Upper lobe of left lung (tissue), 4 donors: ENCODE data around the gene PTDSS2.

Experiments used
- POLR2A ChIP-seq, 4 donors: fragments of 450-650 bp; IDR thresholded peaks; one replicate each; pipeline ENCODE4 v1.5.1; 2016 to 2017; ENCODE audit warnings: antibody characterized with exemption in 4 of 4, mild to moderate bottlenecking in 2 of 4
- POLR2AphosphoS5 ChIP-seq, 2 donors: sonication (generic); formaldehyde crosslinking; IDR thresholded peaks; one replicate each; pipeline ENCODE4 v1.5.1; 2017; ENCODE audit warnings: antibody characterized with exemption in 2 of 2
- TF ChIP-seq, protein P1 (sequence below), 6 experiments: fragments of 450-650 bp in 4 of 6; fragments of 200-600 bp in 2 of 6; sonication (generic) in 2 of 6; IDR thresholded peaks; one replicate each; pipeline ENCODE4 v1.5.1; 2016 to 2019; ENCODE audit warnings: antibody characterized with exemption in 6 of 6

DNA sequence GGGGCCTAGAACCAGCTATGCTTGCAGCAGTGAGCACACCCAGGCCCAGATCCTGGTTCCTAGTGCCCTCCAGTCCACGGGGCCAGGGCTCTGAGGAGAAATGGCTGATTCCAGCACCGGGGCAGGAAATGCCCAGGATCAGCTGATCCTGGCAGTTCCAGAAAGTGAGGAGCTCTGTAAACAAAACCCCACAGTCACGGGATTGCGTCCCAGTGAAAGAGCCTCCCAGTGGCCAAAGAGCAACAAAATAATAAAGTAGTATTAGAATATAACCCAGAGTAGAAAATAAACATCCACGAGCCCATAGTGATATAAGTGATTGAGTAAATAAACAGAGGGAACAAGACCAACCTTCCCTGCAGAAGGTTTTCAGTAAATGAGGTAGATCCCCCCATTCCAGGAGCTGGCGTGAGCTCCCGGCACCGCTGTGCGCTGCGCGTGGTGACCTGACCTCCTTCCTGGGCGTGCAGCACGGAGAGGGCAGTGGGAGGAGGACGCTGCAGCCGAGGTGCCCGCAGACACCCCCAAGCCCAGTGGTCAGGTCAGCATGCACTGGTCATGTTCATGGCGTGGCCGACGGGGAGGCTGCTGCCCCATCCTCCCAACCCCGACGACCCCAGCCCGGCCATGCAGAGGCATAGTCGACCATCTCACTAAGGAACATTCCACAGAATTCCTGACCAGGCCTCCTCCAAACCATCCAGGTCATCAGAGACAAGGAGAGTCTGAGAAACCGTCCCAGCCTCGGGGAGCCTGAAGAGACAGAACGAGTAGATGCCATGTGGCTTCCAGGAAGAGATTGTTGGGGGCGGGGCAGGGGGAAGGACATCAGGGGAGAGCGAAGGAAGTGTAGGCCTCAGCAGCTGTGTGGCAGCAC lies 19.8 kb downstream of the PTDSS2 start:
- TF ChIP-seq, protein P1, sequence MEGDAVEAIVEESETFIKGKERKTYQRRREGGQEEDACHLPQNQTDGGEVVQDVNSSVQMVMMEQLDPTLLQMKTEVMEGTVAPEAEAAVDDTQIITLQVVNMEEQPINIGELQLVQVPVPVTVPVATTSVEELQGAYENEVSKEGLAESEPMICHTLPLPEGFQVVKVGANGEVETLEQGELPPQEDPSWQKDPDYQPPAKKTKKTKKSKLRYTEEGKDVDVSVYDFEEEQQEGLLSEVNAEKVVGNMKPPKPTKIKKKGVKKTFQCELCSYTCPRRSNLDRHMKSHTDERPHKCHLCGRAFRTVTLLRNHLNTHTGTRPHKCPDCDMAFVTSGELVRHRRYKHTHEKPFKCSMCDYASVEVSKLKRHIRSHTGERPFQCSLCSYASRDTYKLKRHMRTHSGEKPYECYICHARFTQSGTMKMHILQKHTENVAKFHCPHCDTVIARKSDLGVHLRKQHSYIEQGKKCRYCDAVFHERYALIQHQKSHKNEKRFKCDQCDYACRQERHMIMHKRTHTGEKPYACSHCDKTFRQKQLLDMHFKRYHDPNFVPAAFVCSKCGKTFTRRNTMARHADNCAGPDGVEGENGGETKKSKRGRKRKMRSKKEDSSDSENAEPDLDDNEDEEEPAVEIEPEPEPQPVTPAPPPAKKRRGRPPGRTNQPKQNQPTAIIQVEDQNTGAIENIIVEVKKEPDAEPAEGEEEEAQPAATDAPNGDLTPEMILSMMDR (IDR thresholded peaks at IDR 0.05): peak in 5 of 6 experiments; percentile 32 to 43 (median 41)
- TF ChIP-seq POLR2A (IDR thresholded peaks at IDR 0.05) (peak in 2 of 4 donors; percentile 40 to 74), POLR2AphosphoS5 (IDR thresholded peaks at IDR 0.05) (peak; percentile 68 to 86)
